ENCODE results near the gene SETDB1. TPM values are rescaled to one million over a fixed set of nuclear protein-coding genes. Genes with fewer than 3 reads are reported as not detected.
A peak's percentile ranks its signal among the peaks of the same experiment; 100 is the strongest.

SETDB1 gene
- total RNA-seq, 1 experiment from 2014 or later: 64.9 TPM

DNA sequence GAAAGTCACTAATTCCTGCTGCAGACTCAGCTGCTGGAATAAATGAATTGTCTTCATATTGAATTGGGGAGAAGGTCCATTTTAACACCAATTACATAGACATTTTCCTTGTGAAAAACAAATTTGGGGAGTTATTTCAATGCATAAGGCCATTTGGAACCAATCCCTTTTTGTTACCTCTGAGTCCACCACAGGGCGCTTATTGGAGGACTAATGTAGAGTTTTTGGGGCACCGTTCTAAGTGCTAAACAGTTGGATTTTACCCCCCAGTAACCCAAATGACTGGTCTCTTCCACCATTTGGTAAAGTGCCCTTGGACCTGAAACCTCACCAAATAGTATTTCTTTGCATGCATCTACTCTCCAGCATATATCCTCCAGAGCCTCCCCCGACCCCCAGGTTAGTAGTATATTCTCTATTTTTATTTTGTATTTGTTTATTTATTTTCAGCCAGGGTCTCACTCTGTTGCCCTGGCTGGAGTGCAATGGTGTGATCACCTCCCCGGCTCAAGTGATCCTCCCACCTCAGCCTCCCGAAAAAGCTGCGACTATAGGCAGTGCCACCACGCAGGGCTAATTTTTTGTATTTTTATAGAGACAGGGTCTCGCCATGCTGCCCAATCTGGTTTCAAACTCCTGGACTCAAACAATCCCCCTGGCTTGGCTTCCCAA lies 83.6 kb downstream of the SETDB1 start:
- Mint-ChIP-seq H3K27ac (ENCODE audit: unreplicated experiment) (no peak overlapping the region), H3K4me1 (ENCODE audit: low read depth, unreplicated experiment) (peaks cover 37% of the 10 kb centered on the region), H3K36me3 (ENCODE audit: insufficient read depth, unreplicated experiment) (peaks cover 43% of the 10 kb centered on the region), H3K4me3 (ENCODE audit: low read depth, unreplicated experiment) (peak overlapping the region; percentile 96), H3K27me3 (ENCODE audit: unreplicated experiment) (no peaks in the 10 kb centered on the region), H3K9me3 (ENCODE audit: low read depth, unreplicated experiment) (no peaks in the 10 kb centered on the region)
- CTCF ChIA-PET: no interaction called here
- BruUV-seq (replicated peaks): no TSS peak
- DNase-seq: no peak
- intact Hi-C loops (cut with micrococcal nuclease; ENCODE audit: unreplicated experiment): loop anchor here (5.0 kb wide), 1 partner anchor 133 kb away; the partner anchor contains the start of gene ARNT
- no peak for TF ChIP-seq CTCF (IDR thresholded peaks at IDR 0.05; ENCODE audit: unreplicated experiment)

DNA sequence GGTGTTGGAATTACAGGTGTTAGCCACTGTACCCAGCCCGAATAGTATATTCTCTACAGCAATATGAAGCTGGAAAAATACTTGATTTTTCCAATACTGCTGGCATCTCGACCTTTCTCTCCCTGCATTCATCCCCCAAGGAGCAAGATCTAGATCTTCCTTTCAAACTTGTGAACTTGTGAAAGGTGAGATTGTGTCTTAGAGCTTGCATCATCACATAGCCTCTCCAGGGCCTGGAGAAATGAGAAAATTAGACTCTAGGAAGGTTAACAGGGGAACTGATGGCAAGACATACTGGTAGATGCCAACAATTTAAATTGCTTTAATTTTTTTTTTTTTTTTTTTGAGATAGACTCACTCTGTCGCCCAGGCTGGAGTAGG lies 84.2 kb downstream of the SETDB1 start:
- Mint-ChIP-seq H3K27ac (ENCODE audit: unreplicated experiment) (no peak overlapping the region), H3K9me3 (ENCODE audit: low read depth, unreplicated experiment) (no peaks in the 10 kb centered on the region), H3K36me3 (ENCODE audit: insufficient read depth, unreplicated experiment) (peaks cover 39% of the 10 kb centered on the region), H3K4me1 (ENCODE audit: low read depth, unreplicated experiment) (peaks cover 37% of the 10 kb centered on the region), H3K27me3 (ENCODE audit: unreplicated experiment) (no peaks in the 10 kb centered on the region), H3K4me3 (ENCODE audit: low read depth, unreplicated experiment) (no peak overlapping the region)
- TF ChIP-seq CTCF (IDR thresholded peaks at IDR 0.05; ENCODE audit: unreplicated experiment): no peak
- DNase-seq: no peak
- no TSS peak for BruUV-seq (replicated peaks)
- CTCF ChIA-PET: no interaction called here
- intact Hi-C loops (cut with micrococcal nuclease; ENCODE audit: unreplicated experiment): no loop called here

DNA sequence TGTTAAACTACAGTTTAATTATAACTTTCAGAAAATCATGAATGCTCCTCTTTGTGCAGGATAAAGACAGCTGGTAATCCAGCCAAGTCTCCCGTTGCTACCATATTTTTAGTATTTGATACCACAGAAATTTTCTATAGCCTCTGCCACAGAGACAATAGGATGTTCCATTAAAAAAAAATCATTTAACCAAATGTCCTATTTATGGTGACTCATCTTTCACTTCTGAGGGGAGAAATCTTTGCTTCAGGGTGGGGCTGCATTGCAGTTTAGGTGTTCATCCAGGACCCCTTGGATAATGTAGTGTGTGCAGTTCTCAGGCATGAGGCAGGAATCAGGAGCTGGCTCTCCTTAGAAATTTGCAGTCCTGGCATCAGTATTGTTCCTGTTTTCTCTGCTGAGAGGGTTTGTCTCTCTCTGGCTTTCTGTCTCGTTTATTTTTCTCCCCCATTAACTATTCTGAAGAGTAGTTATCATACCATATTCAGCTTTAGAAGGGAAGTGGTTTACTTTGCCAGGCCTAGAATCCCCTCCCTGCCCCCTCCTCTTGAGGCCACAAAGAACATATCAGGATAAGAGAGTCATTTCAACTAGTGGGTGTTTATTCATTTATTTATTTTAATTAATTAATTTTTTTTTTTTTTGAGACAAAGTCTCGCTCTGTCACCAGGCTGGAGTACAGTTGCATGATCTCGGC lies 85.1 kb downstream of the SETDB1 start:
- TF ChIP-seq CTCF (IDR thresholded peaks at IDR 0.05; ENCODE audit: unreplicated experiment): no peak
- CTCF ChIA-PET: no interaction called here
- Mint-ChIP-seq H3K36me3 (ENCODE audit: insufficient read depth, unreplicated experiment) (peaks cover 30% of the 10 kb centered on the region), H3K27me3 (ENCODE audit: unreplicated experiment) (no peaks in the 10 kb centered on the region), H3K4me1 (ENCODE audit: low read depth, unreplicated experiment) (peaks cover 27% of the 10 kb centered on the region), H3K4me3 (ENCODE audit: low read depth, unreplicated experiment) (no peak overlapping the region), H3K9me3 (ENCODE audit: low read depth, unreplicated experiment) (no peaks in the 10 kb centered on the region), H3K27ac (ENCODE audit: unreplicated experiment) (no peak overlapping the region)
- DNase-seq: no peak
- BruUV-seq (replicated peaks): no TSS peak
- intact Hi-C loops (cut with micrococcal nuclease; ENCODE audit: unreplicated experiment): no loop called here

DNA sequence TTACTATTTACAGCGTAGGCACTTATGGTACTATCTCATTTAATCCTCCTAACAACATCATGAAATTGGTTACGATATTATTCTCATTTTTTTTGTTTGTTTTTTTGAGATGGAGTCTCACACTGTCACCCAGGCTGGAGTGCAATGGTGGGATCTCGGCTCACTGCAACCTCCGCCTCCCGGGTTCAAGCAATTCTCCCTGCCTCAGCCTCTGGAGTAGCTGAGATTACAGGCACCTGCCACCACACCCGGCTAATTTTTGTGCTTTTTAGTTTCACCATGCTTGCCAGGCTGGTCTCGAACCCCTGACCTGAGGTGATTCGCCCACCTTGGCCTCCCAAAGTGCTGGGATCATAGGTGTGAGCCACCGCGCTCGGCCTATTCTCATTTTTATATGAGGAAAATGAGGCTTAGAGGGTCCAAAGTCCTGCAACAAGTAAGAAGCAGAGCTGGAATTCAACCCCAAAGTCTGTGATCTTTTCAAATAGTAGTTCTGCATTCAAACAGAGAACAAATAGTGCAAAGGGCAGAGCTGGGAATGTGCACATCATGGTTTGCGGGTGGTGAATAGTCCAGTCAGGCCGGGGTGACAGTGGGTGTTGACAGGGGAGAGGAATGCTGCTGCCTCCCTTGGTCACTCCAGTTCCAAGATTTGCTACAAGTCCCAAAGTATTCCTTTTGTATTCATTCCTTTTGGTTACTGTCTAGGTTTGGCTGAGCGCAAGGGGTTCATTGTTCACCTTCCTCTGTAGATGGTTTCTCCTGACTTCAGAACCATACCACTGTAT lies 86.7 kb downstream of the SETDB1 start:
- Mint-ChIP-seq H3K27ac (ENCODE audit: unreplicated experiment) (no peak overlapping the region), H3K4me3 (ENCODE audit: low read depth, unreplicated experiment) (no peak overlapping the region), H3K27me3 (ENCODE audit: unreplicated experiment) (no peaks in the 10 kb centered on the region), H3K9me3 (ENCODE audit: low read depth, unreplicated experiment) (no peaks in the 10 kb centered on the region), H3K4me1 (ENCODE audit: low read depth, unreplicated experiment) (peaks cover 12% of the 10 kb centered on the region), H3K36me3 (ENCODE audit: insufficient read depth, unreplicated experiment) (peaks cover 20% of the 10 kb centered on the region)
- TF ChIP-seq CTCF (IDR thresholded peaks at IDR 0.05; ENCODE audit: unreplicated experiment): no peak
- CTCF ChIA-PET: no interaction called here
- intact Hi-C loops (cut with micrococcal nuclease; ENCODE audit: unreplicated experiment): no loop called here
- DNase-seq: no peak
- BruUV-seq (replicated peaks): no TSS peak

All from Calu3 (cell line).